Hematopoietic multipotent progenitor cell treated with erythropoietin and hydrocortisone succinate and interleukin-3 and kit ligand, for 8 days (in vitro differentiated cells): ENCODE results near the gene WT1.
A peak's percentile ranks its signal among the peaks of the same experiment; 100 is the strongest.
"Not testable (repeated sequence)": the region's sequence is repeated elsewhere in the genome, so short reads cannot be mapped to it uniquely, and the experiment has no call there.

Source experiments
- DNase-seq: peaks from one replicate; pipeline ENCODE4 v3.0.0-alpha.2; 2015

WT1 gene

DNA sequence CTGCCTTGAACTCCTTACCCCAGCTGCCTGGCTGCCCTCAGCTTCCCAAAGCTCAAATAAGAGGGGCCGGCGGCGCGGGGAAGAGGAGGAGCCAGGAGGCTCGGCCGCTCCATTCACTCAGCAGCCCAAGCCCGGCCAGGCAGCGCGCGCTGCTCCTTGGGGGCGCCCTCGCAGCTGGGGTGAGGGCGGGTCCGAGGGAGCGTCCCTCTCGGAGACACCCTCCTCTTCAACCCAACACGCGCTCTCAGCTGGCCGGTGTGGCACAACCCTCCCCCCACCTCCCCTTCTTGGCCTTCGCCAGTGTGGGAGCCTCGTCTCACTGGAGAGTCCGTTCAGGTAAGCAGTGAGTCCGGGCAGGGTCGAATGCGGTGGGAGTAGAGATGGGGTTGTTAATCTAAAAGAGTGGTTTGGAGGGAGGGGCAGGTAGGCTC is at the start of gene WT1:
Gene WT1 (minus strand): TSS at position 29 of the 431 bp plus-strand sequence.
- peak; percentile 49 for DNase-seq

DNA sequence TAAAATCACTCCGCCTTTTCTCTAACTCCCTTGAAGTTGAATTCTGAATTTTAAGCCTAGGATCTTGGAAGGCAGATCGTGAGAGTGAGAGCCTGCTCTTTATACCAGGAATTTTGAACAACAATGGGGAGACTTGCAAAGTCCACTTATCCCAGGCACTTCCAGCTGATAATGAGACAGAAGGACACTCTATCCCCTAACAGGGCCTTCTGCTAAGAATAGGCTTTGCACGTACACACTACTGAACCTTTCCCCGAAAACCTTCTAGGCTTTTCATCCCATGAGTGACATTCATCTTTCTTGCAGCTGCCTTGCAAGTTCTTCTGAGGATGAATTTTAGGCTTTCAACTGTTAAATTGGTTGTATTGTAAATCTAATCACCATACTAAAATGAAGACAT is 44.0 kb upstream of the WT1 start:
- DNase-seq, result no peak

DNA sequence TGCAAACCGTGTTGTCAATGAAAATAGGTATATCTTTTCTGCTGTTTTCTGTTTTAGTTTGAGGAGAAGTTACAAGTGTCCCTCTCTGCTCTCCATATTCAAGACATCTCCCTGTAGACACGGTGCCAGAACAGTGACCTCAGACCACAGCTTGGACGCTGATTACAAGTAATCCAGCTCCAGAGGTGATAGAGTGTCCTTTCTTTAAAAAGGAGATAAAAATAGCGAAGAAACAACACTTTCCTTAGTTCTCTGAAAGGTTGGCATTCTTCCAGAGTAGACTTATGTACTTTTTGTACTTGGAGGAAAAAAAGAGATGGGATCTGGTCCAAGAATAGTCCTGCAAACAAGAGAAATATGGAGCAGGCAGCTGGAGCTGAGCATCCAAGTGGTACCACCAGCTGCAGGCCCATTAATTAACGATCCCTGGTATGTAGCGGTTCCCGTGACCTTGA is 43.0 kb upstream of the WT1 start:
- peak; percentile 55 for DNase-seq

DNA sequence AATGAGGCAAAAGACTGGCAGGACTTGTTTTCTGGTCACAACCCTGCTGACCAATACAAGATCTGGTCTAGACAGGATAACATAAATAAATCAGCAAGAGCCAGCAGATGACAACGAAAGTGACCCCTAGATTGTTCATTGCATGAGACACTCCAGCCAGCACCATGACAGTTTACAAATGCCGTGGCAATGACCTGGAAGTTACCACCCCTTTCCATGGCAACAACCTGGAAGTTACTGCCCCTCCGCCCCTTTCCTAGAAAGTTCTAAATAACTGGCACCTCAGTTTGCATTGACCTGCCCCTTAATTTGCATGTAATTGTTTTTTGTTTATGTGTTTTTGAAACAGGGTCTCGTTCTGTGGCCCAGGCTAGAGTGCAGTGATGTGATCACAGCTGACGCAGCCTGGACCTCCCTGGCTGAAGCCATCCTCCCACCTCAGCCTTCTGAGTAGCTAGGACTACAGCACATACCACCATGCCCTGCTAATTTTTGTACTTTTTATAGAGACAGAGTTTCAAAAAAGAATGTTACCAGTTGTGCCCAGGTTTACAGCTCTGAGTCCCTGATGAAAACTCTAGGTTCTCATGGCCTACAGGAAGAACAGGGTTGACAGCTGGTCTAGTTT is 38.1 kb upstream of the WT1 start:
- DNase-seq, result no peak

DNA sequence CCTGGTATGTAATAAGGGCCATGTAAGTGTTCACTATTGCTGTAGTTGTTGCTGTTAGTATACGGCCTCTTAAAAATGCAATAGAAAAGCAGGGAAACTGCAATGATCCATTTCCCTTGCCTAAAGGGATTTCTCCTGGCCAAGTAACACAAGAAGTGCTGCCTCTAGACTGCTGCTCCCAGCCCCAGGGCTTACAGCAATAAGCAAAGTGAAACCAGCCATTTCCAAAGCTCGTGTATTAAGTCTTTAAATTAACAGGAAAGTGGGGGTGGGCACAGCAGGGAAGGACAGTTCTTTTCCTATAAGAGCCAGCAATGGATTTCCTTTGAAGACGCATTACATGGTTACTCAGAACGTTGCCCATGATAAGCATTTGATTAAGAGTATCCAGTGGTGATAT is 36.9 kb upstream of the WT1 start:
- DNase-seq, result no peak

DNA sequence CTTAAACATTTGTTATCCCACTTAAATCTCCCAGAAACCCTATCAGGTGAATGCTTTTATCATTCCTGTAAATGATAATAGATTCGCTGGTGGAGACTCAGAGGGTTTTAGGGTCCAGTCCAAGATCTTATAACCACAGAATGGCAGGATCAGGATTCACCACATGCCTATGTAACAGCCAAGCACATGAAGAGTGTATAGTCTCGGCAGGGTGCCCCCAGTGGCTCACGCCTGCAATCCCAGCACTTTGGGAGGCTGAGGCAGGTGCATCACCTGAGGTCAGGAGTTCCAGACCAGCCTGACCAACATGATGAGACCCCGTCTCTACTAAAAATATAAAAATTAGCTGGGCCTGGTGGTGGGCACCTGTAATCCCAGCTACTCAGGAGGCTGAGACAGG is 36.2 kb upstream of the WT1 start:
- DNase-seq, result not testable (repeated sequence)

DNA sequence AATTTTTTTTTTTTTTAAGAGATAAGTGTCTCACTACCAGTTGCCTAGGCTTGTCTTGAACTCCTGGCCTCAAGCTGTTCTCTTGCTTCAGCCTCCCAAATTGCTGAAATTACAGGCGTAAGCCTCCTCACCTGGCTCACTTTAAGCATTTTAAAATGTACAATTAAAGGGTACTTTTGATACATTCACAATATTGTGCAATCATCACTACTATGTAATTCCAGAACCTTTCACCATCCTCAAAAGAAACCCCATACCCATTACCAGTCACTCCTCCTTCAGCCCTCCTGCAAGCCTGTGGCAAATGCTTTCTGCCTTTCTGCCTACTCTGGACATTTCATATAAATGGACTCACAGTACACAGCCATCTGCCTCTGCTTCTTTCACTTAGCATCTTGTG is 34.5 kb upstream of the WT1 start:
- DNase-seq, result no peak

DNA sequence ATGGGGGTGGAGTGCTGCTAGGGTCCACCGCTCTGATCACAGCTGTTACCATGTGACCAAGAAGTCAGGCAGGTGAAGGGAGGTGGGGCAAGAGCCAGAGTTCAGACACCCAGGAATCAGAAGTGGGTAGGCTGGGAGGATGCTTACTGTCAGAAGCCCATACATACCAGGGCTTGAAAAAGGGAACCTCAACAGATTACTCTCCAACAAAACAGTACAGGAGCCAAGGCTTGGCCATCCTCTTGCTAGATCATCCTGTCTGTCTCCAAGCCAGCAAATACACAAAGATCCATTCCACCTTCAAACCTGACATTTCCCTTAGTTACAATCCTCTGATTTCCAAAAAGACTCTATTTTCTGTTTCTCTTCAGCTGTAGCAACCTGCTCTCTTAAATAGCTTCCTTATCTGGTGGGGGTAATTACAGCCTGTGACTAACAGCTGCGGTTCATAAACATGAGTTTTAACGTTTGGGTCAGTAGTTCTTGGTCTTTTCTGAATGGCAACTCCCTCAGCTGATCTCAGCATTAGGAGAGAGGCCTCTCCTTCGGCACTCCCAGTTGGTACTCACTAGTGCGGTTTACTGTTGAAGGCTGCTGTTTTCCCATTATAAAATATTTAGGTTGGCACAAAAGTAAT is 31.1 kb upstream of the WT1 start:
- DNase-seq, result no peak

DNA sequence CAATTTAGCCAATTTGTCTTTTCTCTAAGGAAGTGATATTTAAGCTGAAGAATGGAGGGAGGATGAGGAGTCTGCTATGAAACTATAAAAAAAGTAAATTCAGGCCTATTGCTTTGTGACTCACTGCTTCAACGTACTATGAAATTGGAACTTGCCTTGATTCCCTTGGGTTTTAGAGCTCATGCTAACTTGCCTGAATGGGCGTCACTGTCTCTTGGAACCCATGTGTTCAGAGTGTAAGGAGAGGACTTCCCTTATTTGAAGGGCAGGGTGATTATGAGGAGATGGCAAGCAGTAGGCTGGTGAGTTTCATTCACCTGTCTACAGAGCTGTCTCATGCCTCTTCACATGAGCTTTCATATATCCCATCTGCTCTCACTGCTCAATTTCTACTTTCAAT is 28.7 kb upstream of the WT1 start:
- no peak for DNase-seq

DNA sequence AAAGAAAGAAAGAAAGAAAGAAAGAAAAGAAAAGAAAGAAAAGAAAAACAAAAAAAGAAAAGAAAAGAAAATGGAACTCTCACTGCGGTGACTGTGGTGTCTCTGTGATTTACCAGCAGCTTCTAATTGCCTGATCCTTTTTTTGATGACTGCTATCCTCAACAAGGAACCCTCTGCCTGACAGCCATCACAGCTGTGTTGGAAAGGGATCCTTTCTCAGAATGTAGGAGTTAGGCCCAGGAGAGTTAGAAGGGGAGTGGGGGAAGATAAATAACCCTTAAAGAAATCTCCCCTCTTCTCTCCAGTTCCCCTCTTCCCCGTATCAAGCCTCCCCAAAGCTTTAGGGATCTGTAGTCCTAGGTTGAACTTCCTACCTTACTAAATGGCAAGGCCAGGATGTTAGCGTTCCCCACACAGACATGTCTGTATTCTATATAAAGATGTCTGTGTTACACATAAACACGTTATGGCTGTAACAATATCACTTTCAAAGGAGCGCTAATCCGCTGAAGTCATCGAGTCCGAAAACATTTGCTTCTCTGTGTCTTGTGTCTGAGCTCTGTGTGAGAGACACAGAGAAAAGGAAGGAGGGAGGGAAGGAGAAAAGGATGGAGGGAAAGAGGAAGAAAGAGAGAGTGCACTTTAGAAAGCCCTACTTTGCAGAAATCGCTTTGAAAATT is 26.8 kb upstream of the WT1 start:
- no peak for DNase-seq

DNA sequence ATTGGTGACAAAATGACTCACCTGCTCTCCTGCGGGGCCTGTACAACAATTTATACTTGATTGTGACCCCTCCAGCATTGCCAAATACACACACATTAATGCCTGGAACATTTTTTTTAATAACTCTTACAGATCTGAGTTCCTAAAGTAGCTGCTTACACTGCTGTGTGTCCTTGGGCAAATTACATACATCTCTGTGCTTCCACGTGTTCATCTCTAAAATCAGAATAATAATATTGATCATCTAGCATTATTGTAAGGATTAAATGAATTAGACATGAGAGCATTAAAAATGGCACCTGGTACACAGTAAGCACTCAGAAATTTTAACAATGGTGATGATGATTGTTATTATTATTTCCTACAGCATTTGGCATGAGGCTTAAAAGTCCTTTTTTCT is 21.5 kb upstream of the WT1 start:
- no peak for DNase-seq

DNA sequence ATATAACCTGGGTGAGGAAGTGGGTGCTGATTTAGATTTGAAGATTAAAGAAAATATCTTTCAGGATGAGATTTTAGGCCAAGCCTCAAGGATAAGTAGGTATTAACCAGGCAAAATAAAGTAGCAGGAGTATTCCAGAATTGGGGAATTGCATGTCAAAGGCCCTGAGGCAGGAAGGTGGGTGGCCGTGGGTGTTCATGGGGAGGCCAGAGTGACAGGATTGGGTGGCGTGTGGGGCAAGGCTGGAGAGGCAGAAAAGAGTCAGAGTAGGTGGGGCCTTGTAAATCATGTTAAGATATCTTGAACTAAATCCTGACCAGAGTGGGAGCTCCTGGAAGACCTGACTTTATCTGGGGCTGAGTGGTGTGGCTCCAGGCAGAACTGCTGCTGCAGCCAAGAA is 19.7 kb upstream of the WT1 start:
- no peak for DNase-seq

DNA sequence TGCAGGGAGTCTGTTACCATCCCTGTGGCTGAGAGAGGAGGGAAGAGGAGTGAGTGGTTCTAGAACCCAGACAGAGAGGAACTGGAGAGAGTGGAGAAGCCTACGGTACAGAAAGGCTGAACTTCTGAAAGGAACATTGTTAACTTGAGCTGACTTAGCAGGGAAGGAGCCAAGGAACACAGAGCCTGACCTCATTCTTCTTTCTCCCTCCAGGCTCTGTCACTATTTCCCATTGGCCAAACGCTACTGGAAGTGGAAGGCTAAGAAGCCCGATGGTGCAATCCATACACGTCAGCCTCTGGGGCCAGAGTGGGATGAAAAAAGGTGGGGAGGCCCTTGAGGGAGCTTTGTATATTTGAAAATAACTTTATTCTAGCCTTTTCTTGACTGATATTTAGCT is 16.5 kb upstream of the WT1 start:
- no peak for DNase-seq

DNA sequence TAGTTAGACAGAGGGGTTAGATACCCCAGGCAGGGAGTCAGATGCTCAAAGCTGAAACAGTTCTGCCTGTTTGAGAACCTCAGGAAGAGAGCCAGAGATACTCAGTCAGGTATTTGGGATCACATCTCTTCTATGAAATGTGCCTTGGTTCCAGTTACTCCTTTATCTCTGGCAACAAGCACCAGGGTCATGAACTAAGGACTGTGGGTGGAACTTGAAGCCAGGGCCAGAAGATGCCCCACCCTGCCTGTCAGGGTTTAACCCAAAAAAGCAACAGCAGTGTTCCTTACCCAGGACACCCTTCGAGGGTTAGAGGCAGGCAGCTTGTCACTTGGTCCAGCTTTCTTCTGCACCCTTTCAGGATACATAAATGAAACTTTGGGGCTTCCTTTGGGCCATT is 15.0 kb upstream of the WT1 start:
- DNase-seq, result peak; percentile 93

DNA sequence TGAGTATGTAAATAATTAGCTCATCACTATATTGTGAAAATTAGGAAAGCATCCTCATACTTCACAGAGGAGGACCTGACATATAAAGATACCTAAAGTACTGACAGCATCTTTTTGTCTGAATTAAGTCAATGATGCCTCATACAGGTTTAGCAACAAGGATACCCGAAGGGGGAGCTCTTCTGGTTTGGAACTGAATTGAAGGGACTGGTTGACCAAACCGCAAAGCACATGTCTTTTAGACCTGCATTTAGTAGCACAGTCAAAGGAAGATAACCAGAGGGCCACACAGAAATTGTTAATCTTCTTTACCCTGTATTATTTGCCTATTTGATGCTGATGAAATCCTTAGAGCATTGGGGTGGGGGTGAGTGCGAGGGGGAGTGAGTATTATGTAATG is 12.9 kb upstream of the WT1 start:
- DNase-seq, result peak; percentile 85

DNA sequence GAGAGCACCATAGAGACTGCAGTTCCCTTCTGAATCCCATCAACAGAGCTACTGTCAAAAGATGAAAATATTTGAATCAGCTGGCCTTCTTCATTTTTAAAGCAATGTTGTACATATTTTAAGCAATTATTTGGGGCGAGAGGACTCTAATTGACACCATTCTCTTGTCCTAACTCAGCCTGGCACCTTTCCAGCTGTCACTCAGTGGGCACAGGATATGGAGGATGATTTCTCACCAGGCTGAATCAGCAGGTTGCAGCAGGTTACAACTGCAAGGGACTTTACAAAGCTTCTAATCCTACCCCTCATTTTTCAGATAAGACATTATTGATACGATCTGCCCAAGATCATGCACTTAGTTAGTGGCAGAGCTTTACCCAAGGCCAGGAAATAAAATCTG is 11.9 kb upstream of the WT1 start:
- peak; percentile 31 for DNase-seq

DNA sequence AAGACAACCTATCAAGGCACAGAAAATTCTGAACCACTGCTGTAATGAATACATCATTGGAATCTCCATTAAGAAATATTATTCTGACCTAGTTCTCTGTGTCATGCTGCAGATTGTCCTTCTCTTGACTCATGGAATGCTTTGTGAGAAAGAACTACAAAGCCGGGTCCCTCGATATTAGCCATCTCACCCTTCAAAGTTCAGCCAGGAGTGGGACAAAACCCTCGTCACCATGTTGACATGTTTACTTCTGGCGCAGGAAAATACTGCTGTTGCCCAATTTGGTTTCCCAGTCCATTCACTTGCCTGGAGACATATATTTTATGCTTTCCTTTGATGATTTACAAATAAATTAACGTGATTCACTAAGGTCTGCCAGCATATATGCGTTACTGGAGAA is 10.9 kb upstream of the WT1 start:
- no peak for DNase-seq

DNA sequence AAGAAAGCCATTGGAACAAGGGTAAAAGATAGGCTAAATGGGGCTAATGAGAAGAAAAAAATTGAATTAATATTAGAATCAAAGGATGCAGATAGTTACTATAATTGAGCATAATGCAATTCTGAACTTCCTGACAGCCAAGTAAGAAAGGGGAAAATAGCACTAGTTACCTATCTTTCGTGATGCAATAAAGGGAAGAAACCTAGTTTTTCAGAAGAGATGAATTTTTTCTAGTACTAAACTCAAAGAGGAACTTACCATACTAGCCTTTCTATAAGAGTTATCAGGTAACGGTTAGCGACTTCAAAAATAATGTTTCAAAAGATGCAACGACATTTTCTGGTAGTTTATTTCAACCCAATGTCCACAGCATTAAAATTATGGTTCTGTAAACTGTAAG is 8.8 kb upstream of the WT1 start:
- no peak for DNase-seq

DNA sequence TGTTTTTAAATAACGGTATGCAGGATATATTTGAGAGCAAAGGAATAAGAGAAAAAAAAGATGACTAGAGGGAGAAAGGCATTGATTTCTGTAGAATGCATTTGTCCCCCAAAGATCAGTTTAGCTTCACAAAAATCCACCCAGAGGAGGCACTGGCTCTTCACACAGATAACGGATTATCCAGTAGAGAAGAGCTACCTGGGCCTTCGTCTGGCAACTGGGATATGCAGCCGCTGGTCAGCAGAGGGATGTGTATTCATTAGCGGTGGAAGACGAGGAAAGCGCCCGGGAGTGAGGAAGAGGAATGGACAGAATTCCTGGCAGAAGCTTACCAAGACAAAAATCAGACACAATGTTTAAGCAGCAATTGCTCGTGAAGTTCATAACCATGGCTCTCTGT is 5.6 kb upstream of the WT1 start:
- no peak for DNase-seq

DNA sequence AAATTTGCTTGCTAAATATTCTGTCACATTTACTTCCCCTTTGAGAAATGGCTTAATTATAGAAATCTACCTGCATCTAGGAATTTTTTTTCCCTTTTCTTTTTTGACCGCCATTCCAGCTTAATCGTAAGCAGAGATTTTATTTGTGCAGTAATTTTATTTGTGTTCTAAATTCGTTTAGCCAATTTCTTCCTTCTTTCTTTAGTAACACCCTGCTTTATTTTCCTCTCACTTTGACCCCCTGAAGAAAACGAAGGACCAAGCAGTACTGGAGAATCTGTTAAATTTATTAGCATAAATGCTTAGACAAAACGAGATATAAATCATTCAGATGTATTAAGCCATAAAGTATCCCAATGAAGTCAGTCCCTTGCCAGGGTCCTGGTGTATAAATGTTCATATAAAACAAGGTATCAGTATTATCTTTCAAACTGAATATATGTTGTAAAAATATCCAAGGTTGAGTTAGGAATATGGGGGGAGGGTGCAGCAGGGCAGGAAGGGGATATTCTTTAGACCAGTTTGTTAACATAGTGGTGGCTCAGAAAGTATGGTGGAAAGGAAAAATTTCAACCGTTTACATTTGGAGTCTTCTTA is 5.1 kb upstream of the WT1 start:
- DNase-seq, result no peak

DNA sequence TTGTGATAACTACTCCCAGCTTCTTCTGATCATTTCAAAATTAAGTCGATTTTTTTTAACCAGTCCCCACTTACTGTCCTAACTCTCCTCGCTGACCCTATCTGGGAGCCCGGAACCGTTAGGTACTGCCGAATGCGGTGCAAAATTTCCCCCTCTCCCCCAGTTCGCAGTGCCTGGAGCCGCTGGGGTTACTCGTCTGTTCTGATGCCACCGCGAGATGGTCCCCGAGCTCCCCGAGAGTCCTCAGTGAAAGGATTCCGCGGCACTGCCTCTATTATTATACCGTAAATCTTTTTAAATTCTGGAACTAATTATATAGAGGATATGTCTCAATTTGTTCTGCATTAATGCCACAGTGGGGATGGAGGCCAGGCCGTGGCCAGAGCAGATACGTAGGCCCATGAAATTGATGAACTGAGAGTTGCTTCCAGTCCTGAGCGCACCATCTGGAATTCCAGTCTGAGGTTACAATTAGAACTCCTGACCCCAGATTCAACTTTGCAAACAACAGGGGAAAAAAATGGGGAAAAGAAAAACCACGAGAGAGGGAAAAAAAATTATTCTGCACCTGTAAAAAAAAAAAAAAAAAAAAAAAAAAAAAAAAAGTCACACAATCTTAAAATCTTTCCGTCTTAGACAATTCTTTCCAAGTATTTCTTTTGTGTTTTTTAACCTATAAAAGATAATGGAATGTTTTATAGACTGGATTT is 4.3 kb upstream of the WT1 start:
- no peak for DNase-seq

DNA sequence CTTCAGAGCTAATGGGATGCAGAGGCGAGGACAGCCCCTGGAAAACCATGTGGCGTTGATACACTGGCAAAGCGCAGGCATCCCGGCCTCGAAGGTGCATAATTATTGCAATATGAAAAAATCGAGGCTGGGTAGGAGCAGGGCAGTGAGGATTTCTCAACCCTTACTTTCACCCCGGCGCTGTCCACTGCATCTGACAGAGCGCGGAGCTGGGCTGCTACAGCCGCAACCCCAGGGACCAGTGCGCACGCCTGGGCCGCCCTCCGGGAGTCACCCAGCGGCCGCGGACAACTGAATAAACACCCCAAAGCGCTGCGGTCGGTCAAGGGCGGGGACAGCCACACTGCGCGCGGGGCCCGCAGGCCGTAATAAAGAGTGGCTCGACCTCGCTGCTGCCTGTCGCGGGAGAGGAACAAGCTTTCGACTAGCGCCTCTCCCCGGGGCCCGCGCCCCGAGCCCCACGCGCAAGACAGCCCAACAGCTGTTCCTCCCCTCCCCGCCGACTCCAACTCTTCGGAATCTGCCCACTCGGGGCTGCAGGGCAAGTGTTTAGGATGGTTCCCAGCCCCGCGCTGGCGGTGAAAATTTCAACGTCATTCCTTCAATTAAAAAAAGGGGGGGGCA is 3.6 kb upstream of the WT1 start:
- DNase-seq, result no peak

DNA sequence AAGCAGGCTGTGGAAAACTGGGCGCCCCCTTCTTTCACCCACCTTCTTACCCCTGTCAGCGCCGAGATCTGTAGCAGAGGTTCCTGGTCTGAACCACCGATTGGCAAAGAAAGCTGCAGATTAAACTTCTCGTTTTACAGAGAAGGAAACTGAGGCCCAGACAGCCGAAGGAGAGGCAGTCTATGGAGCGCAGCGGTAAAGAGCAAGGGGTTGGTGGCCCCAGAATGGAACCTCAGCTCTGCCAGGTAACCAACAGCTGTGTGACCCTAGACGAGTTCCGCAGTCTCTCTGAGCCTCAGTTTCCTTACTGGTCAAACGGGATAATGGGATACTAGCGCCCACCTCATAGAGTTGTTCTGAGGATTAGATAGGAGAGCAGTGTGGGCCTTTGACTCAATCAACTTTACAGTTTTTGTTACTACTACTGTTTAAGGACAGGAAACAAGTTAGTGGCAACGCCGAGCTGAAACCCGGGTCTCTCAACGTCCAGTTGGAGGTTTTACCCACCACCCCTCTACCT is 3.1 kb upstream of the WT1 start:
- no peak for DNase-seq
